Thyroid gland (tissue), 4 donors: ENCODE measurements around the gene AMY1A.
"Not testable (repeated sequence)": the region's sequence is repeated elsewhere in the genome, so short reads cannot be mapped to it uniquely, and the experiment has no call there.

ENCODE experiments used
- POLR2A ChIP-seq, 2 donors: fragments of 450-650 bp; IDR thresholded peaks; one replicate each; pipeline ENCODE4 v1.6.1; 2017; ENCODE audit warnings: antibody characterized with exemption in 2 of 2, mild to moderate bottlenecking in 2 of 2, moderate library complexity in 1 of 2
- TF ChIP-seq, protein P1 (sequence below), 6 experiments: fragments of 200-600 bp in 3 of 6; fragments of 450-650 bp in 3 of 6; sonication (generic) in 3 of 6; IDR thresholded peaks; one replicate each; pipeline ENCODE4 v1.5.1; 2016 to 2019; ENCODE audit warnings: antibody characterized with exemption in 6 of 6, mild to moderate bottlenecking in 2 of 6, inconsistent platforms in 1 of 6, moderate library complexity in 1 of 6

DNA sequence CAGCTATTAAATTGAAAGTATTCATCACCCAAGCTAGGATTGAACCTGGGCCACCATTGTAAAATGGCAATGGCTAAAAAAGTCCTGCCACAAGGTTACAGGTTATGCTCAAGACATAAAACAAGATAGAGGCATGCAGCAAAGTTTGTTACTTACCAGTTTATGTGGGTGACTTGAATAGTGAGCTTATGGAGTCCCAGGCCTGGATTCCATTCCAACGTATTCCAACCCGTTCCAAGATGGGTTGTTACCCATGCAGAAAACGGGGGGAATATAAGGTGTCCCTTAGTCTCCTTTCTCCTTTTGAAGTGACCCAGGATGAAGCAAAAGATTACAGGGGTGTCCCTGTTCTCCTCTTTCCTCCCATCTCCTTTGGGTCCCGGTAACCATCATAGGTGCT, 28.1 kb upstream of the AMY1A start:
- not testable (repeated sequence) for TF ChIP-seq POLR2A (IDR thresholded peaks at IDR 0.05)
- TF ChIP-seq, protein P1, sequence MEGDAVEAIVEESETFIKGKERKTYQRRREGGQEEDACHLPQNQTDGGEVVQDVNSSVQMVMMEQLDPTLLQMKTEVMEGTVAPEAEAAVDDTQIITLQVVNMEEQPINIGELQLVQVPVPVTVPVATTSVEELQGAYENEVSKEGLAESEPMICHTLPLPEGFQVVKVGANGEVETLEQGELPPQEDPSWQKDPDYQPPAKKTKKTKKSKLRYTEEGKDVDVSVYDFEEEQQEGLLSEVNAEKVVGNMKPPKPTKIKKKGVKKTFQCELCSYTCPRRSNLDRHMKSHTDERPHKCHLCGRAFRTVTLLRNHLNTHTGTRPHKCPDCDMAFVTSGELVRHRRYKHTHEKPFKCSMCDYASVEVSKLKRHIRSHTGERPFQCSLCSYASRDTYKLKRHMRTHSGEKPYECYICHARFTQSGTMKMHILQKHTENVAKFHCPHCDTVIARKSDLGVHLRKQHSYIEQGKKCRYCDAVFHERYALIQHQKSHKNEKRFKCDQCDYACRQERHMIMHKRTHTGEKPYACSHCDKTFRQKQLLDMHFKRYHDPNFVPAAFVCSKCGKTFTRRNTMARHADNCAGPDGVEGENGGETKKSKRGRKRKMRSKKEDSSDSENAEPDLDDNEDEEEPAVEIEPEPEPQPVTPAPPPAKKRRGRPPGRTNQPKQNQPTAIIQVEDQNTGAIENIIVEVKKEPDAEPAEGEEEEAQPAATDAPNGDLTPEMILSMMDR (IDR thresholded peaks at IDR 0.05), result not testable (repeated sequence)
